ENCODE measurements around the gene RESP18.

Gene RESP18

GRCh38 chr2:219362524-219363164 lies 30.1 kb upstream of the RESP18 start:
- Histone ChIP-seq H3K9ac (ENCODE audit: low read depth, low read length) (no peak overlapping the region), H3K79me2 (ENCODE audit: insufficient read depth, low read length) (no peaks in the 10 kb centered on the region), H3K36me3 (ENCODE audit: insufficient read depth, low read length) (no peaks in the 10 kb centered on the region), H2AFZ (ENCODE audit: low read depth, low read length) (no peak overlapping the region), H3K9me3 (ENCODE audit: insufficient read depth, low read length, severe bottlenecking) (no peaks in the 10 kb centered on the region), H3K4me3 (ENCODE audit: low read depth in 1 of 2, low read length in 2 of 2) (no peak overlapping the region), H3K27me3 (ENCODE audit: insufficient read depth, low read length, poor library complexity) (no peaks in the 10 kb centered on the region), H4K20me1 (ENCODE audit: insufficient read depth, low read length) (no peaks in the 10 kb centered on the region), H3K4me1 (ENCODE audit: insufficient read depth, low read length) (no peaks in the 10 kb centered on the region), H3K27ac (ENCODE audit: low read length) (no peak overlapping the region), H3K4me2 (ENCODE audit: insufficient read depth, low read length) (no peak overlapping the region)
- DNase-seq (no peak), ATAC-seq (ENCODE audit: insufficient read depth, low read depth) (peak; percentile 40; the same call in 1 of the 3 replicates)
- no peak for TF ChIP-seq EZH2 (IDR thresholded peaks at IDR 0.05; ENCODE audit: borderline replicate concordance, low read depth, low read length, severe bottlenecking)
- no peak for TF ChIP-seq CTCF (IDR thresholded peaks at IDR 0.05; ENCODE audit: borderline replicate concordance, extremely low read depth, low read length, poor library complexity, severe bottlenecking)

- H2AFZ ChIP-seq (ENCODE audit: low read depth, low read length): no peak overlapping the region
- H3K9ac ChIP-seq (ENCODE audit: low read depth, low read length): no peak overlapping the region
- H3K27ac ChIP-seq (ENCODE audit: low read length): no peak overlapping the region
- H4K20me1 ChIP-seq (ENCODE audit: insufficient read depth, low read length): no peaks in the 10 kb centered on the region
- ATAC-seq (ENCODE audit: insufficient read depth, low read depth): no peak
- TF ChIP-seq EZH2 (IDR thresholded peaks at IDR 0.05; ENCODE audit: borderline replicate concordance, low read depth, low read length, severe bottlenecking): no peak
- TF ChIP-seq CTCF (IDR thresholded peaks at IDR 0.05; ENCODE audit: borderline replicate concordance, extremely low read depth, low read length, poor library complexity, severe bottlenecking): no peak
- no peaks in the 10 kb centered on the region for H3K36me3 ChIP-seq (ENCODE audit: insufficient read depth, low read length)
- no peak overlapping the region for H3K4me3 ChIP-seq (ENCODE audit: low read depth in 1 of 2, low read length in 2 of 2)
- H3K4me2 ChIP-seq (ENCODE audit: insufficient read depth, low read length): no peak overlapping the region
- no peaks in the 10 kb centered on the region for H3K79me2 ChIP-seq (ENCODE audit: insufficient read depth, low read length)
- no peaks in the 10 kb centered on the region for H3K9me3 ChIP-seq (ENCODE audit: insufficient read depth, low read length, severe bottlenecking)
- no peak for DNase-seq
- no peaks in the 10 kb centered on the region for H3K27me3 ChIP-seq (ENCODE audit: insufficient read depth, low read length, poor library complexity)
- H3K4me1 ChIP-seq (ENCODE audit: insufficient read depth, low read length): no peaks in the 10 kb centered on the region
These were observed 29.5 kb upstream of the RESP18 start for GRCh38 chr2:219362072-219362471.

- Histone ChIP-seq H3K4me3 (ENCODE audit: low read depth in 1 of 2, low read length in 2 of 2) (no peak overlapping the region), H3K4me2 (ENCODE audit: insufficient read depth, low read length) (no peak overlapping the region)
These were observed 25.9 kb upstream of the RESP18 start for GRCh38 chr2:219358170-219359075.

More at GRCh38 chr2:219358170-219359075, 25.9 kb upstream of the RESP18 start:
- Histone ChIP-seq H2AFZ (ENCODE audit: low read depth, low read length) (no peak overlapping the region), H3K36me3 (ENCODE audit: insufficient read depth, low read length) (no peaks in the 10 kb centered on the region), H3K27me3 (ENCODE audit: insufficient read depth, low read length, poor library complexity) (no peaks in the 10 kb centered on the region), H3K27ac (ENCODE audit: low read length) (no peak overlapping the region), H3K4me1 (ENCODE audit: insufficient read depth, low read length) (no peaks in the 10 kb centered on the region), H4K20me1 (ENCODE audit: insufficient read depth, low read length) (no peaks in the 10 kb centered on the region), H3K9ac (ENCODE audit: low read depth, low read length) (no peak overlapping the region), H3K9me3 (ENCODE audit: insufficient read depth, low read length, severe bottlenecking) (no peaks in the 10 kb centered on the region), H3K79me2 (ENCODE audit: insufficient read depth, low read length) (no peaks in the 10 kb centered on the region)
- TF ChIP-seq EZH2 (IDR thresholded peaks at IDR 0.05; ENCODE audit: borderline replicate concordance, low read depth, low read length, severe bottlenecking) (no peak), CTCF (IDR thresholded peaks at IDR 0.05; ENCODE audit: borderline replicate concordance, extremely low read depth, low read length, poor library complexity, severe bottlenecking) (no peak)
- DNase-seq: no peak
- no peak for ATAC-seq (ENCODE audit: insufficient read depth, low read depth)

All from DND-41 (cell line).